ENCODE results near the gene DPH2.

Gene DPH2

GRCh38 chr1:43936431-43937151 lies 33.2 kb upstream of the DPH2 start:
- TF ChIP-seq GATA3 (IDR thresholded peaks at IDR 0.05; ENCODE audit: low read depth, low read length) (no peak), GATA2 (IDR thresholded peaks at IDR 0.05; ENCODE audit: low read depth, low read length) (no peak)

GRCh38 chr1:43937179-43937865 lies 32.5 kb upstream of the DPH2 start:
- TF ChIP-seq GATA2 (IDR thresholded peaks at IDR 0.05; ENCODE audit: low read depth, low read length) (0 out of 2 replicates have a peak, but pooled peaks have one; percentile 10), GATA3 (IDR thresholded peaks at IDR 0.05; ENCODE audit: low read depth, low read length) (no peak)

GRCh38 chr1:43938383-43938782 lies 31.4 kb upstream of the DPH2 start:
- no peak for TF ChIP-seq GATA2 (IDR thresholded peaks at IDR 0.05; ENCODE audit: low read depth, low read length)
- no peak for TF ChIP-seq GATA3 (IDR thresholded peaks at IDR 0.05; ENCODE audit: low read depth, low read length)

GRCh38 chr1:43938892-43939587 lies 30.8 kb upstream of the DPH2 start:
- TF ChIP-seq GATA2 (IDR thresholded peaks at IDR 0.05; ENCODE audit: low read depth, low read length) = no peak
- TF ChIP-seq GATA3 (IDR thresholded peaks at IDR 0.05; ENCODE audit: low read depth, low read length) = no peak

GRCh38 chr1:43942411-43942810 lies 27.4 kb upstream of the DPH2 start:
- TF ChIP-seq GATA3 (IDR thresholded peaks at IDR 0.05; ENCODE audit: low read depth, low read length) (no peak), GATA2 (IDR thresholded peaks at IDR 0.05; ENCODE audit: low read depth, low read length) (no peak)

GRCh38 chr1:43944860-43945259 lies 24.9 kb upstream of the DPH2 start:
- TF ChIP-seq GATA2 (IDR thresholded peaks at IDR 0.05; ENCODE audit: low read depth, low read length) (no peak), GATA3 (IDR thresholded peaks at IDR 0.05; ENCODE audit: low read depth, low read length) (no peak)

GRCh38 chr1:43945674-43946235 lies 24.1 kb upstream of the DPH2 start:
- TF ChIP-seq GATA2 (IDR thresholded peaks at IDR 0.05; ENCODE audit: low read depth, low read length) = no peak
- TF ChIP-seq GATA3 (IDR thresholded peaks at IDR 0.05; ENCODE audit: low read depth, low read length) = no peak

GRCh38 chr1:43946236-43947060 lies 23.4 kb upstream of the DPH2 start, which contains the start of gene IPO13:
IPO13 (plus strand) TSS chr1:43946950; CDS start chr1:43947601, 651 bp downstream.
- no peak for TF ChIP-seq GATA3 (IDR thresholded peaks at IDR 0.05; ENCODE audit: low read depth, low read length)
- TF ChIP-seq GATA2 (IDR thresholded peaks at IDR 0.05; ENCODE audit: low read depth, low read length) = no peak

GRCh38 chr1:43947061-43947873 lies 22.5 kb upstream of the DPH2 start:
- TF ChIP-seq GATA3 (IDR thresholded peaks at IDR 0.05; ENCODE audit: low read depth, low read length) = no peak

GRCh38 chr1:43947874-43948437 lies 21.9 kb upstream of the DPH2 start:
- no peak for TF ChIP-seq GATA2 (IDR thresholded peaks at IDR 0.05; ENCODE audit: low read depth, low read length)
- TF ChIP-seq GATA3 (IDR thresholded peaks at IDR 0.05; ENCODE audit: low read depth, low read length) = no peak

- TF ChIP-seq GATA2 (IDR thresholded peaks at IDR 0.05; ENCODE audit: low read depth, low read length) = no peak
- TF ChIP-seq GATA3 (IDR thresholded peaks at IDR 0.05; ENCODE audit: low read depth, low read length) = no peak
These were observed 20.1 kb upstream of the DPH2 start for GRCh38 chr1:43949678-43950077.
